GM19193 (cell line): ENCODE data around the gene TTC3.

Experiments used
- POLR2A ChIP-seq: IDR thresholded peaks from 4 replicates; pipeline ENCODE4 v1.6.1; 2011; ENCODE audit not compliant: insufficient read depth, insufficient read length; ENCODE audit errors: extremely low read depth

TTC3 gene

DNA sequence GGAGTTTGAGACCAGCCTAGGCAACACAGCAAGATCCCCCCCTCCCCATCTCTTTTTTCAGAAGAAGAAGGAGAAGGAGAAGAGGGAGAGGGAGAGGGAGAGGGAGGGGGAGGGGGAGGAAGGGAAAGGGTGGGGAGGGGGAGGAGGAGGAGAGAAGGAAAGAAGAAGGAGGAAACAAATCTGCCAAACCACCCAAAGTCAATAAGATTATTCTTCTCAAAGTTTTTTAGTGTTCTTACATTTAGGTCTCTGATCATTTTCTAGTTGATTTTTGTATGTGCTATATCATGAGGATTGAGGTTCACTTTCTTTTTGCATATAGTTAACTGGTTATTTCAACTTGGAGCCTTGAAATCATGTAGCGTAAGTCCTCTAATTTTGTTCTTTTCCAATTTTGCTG is 137.7 kb downstream of the TTC3 start:
- TF ChIP-seq POLR2A: no peak

DNA sequence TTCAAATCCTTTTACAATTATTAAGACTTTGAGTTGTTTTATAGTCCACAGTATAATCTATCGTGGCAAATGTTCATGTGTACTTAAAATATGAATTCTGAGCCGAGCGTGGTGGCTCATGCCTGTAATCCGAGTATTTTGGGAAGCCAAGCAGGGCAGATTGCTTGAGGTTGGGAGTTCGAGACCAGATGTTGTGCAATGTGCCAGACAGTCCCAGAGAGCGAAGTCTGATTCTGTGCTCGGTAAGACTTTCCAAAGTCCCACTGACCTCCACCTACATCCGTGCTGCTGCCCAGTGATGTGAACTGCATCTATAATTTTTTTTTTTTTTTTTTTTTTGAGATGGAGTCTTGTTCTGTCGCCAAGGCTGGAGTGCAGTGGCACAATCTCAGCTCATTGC is 141.9 kb downstream of the TTC3 start:
- TF ChIP-seq POLR2A: no peak

DNA sequence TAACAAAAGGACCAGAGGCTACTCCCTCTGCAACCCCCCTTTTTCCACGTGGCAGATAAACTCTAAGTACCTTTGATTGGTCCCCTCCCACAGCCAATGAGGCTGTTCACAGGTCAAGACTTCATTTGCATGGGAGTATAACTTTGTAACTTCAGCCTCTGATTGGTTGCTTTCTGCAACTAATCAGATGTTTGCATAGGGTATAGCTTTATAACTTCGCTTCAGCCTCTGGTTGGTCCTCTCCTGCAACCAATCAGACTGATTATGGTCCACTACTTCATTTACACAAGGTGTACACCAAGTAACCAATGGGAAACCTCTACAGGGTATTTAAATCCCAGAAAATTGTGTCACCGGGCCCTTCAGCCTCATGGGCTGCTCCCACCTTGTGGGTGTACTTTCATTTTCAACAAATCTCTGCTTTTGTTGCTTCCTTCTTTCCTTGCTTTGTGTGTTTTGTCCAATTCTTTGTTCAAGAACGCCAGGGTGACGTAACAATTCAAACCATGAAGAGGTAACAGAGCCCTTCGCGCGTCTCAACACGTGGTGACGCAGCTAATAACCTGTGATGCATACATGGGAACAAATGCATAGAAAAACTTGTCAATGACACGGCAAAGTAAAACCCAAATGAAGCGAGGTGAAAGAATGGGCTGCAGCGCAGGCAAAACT is 146.8 kb downstream of the TTC3 start:
- no peak for TF ChIP-seq POLR2A

DNA sequence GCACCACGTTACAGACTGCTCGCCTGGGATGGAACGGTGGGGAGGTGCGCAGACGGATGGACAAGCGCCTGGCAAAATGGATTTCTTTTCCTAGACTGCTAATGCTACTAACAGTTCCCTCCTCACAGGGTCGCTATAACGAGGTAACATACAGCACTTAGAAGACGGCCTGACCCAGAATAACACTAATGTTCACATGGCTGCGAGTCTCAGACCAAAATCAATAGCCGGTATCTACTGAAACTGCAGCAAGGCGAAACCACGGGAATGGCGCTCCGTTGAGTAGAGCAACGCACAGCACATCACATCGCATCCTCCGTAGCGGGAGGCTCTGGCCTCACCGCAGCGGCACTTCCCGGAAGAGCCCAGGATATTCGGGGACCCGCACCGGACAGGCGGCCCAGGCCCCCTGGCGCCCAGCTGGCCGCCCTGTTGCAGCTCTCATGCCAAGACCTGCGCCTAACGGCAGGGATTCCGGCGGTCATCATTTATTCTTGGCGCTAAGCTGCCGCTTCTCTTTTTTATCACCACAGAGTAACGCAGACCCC is 147.5 kb downstream of the TTC3 start:
- no peak for TF ChIP-seq POLR2A

DNA sequence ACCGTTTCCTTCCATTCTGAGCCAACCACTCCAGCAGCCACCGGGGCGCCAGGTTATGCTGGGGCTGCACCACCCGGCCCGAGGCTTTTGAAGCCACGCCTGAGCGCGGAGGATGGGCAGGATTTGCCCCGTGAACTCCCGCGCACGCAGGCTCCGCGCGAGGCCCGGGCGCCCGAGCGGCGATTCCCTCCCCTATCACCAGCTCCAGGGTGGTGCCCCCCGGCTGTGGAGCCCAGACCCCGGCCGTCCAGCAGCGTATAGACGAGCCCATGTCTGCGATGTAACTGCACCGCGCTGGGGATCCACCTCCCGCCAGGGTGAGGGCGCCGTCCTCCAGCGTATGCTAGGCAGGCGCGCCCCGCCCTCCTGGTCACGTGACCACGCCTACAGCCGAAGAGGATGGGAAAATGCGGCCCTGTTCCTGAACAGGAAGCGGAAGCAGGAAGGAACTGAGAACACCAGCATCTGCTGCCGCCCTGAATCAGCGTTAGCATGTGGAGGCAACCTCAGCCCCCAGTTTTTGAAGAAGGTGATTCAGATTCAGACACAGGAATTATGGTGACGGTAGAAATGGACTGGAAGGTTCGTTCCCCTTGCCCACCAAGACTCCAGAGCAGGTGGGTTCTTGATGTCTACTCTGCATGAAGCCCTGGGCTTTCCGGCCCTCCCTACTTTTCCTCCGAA is 148.1 kb downstream of the TTC3 start:
- TF ChIP-seq POLR2A: peak; percentile 85

DNA sequence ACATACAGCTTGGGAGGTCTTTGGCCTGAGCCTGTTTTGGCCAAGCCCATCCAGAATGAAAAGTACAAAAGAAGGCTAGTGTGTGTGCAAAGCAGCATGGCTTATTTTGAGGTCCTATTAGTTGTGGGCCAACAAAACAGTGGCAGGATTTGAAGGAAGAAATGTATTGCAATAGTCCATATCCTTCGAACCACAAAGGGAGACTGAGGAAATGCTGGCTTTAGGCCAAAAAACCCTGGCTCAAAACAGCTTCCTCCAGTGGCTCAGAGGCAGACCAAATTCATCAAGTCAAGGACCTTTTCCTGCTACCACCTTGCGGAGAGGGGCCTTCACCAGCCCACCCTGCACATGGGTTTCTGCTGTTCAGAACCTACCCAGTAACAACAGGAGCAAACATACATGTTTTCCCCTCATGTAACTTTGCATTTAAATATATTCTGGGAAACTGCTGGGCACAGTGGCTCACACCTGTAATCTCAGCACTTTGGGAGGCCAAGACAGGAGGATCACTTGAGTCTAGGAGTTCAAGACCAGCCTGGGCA is 150.8 kb downstream of the TTC3 start:
- TF ChIP-seq POLR2A: no peak

DNA sequence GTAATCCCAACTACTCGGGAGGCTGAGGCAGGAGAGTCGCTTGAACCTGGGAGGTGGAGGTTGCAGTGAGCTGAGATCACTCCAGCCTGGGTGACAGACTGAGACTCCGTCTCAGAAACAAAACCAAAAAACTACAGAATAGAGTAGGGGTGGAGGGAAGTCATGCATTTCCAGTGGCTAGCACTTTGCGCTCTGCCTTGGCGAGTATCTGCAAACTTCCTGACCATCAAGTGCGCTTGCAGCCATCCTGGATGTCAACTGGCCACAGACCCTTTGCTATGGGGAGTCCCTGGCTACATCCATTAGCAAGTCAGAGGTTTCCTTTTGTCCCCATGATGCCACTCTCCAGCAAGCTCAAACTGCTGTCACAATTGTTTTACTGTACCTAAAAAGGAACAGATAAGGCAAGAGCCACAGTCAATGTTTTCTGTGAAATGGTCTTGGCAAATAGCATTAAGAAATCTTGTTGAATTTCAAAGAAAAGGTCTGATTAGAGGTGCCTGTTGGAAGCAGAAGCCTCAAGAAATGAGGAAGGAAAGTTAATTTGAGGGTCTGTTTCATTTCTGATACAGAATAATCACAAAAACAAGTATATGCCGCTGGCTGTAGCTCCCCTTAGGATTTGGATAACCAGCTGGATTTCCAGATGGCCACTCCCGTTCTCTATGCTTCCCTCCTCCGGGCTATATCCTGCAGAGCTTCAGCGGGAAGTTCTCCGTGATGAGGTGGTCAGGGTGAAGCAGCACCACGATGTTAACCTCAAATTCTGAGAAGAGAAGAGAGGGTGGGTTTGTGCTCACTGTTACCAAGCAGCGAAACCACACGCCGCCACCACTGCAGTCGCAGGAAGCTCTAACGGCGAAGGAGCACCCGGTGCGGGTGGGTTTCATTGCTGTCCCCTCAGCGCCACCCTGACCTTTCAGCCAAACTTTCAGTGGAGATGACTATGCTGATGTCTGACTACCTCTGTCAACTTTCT is 152.1 kb downstream of the TTC3 start:
- TF ChIP-seq POLR2A: no peak

DNA sequence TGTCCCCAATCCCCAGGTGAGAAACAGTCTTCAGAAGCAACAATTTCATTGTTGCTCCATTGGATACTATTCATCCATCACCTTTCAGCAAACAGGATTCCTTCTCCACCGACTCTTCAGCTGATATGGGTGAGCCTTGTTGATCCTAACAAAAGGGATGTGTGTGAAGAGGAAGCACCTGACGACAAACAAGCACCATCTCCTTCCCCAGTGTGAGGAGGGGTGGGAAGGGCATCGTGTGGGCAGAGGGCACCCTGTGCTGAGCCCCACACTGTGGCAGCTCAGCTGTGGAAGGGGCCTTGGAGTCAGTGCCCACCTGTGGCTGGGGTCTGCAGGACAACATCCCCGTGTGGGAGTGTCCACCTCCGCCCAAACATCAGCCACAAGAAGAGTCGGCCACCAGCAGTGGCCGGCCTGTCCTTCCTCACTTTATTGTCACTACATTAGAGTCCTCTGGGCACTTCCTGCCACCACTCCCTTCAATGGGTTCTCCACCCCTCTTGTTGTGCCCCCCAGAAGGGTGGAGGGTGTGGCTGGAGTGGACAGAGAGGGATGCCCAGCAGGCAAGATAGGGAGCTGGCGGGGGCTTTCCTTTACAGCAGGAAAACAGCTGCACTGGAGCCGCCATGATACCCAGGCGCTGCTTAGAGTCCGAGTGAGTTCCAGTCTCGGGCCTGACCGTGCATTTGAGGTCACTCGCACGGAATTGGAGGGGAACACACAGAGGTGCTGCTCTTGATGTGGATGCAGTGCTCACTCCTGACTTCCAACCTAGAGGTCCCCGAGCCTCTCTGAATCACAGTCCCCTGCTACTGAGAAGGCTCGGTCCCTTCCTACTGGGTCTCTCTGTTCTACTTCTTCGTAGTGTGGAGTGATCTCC is 153.2 kb downstream of the TTC3 start:
- TF ChIP-seq POLR2A: no peak

DNA sequence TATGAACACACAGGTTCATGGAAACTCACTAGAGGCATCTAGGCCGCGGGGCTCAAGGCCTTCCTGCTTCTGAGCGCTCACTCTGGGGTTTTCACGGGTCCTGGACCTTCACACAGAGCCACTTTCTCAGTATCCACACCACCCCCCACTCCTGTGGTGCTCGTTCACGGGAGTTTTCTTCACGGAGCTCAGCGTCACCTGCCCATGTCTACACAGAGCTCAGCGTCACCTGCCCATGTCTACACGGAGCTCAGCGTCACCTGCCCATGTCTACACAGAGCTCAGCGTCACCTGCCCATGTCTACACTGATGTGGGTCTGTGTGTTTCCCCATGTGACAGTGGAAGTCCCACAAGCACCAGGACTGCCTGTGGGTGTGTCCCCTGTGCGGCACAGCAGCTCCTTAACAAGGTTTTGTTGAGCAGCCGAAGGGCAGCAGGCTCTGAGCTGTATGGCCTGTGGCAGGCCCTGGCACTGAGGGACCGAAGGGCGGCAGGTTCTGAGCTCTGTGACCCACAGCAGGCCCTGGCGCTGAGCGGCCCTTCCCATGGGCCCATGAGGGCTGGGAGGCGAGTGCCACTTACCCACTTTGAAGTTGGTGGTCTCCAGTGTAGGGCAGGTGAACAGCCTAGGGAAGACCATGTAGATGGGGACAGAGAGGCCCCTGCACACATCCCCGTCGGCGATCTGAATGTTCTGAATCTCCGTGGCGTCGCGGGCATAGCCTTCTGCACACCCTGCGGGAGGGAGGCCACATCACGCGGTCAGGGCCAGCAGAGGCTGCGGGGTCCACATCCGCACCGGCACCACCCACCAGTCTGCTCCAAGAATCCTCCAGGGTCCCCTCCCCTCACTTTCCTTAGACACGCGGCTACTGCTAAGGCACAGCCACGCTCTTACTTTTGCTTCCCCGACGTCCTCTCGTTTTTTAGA is 154.3 kb downstream of the TTC3 start:
- no peak for TF ChIP-seq POLR2A

DNA sequence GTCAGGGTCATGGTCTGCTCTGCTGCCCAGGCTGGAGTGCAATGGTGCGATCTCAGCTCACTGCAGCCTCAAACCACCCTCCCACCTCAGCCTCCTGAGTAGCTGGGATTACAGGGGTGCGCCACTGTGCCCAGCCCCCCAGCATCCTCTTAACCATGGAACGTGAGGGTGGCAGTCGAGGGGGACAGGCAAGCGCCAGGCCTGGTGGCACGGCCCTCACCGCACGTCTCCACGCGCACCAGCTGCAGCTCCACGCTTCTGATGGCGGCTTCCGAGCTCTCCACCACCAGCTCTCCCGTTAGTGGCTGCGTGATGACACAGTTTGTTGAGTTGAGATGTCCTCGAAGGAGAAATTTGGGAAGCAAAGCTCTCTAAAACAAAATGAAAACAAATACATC is 154.9 kb downstream of the TTC3 start:
- no peak for TF ChIP-seq POLR2A

DNA sequence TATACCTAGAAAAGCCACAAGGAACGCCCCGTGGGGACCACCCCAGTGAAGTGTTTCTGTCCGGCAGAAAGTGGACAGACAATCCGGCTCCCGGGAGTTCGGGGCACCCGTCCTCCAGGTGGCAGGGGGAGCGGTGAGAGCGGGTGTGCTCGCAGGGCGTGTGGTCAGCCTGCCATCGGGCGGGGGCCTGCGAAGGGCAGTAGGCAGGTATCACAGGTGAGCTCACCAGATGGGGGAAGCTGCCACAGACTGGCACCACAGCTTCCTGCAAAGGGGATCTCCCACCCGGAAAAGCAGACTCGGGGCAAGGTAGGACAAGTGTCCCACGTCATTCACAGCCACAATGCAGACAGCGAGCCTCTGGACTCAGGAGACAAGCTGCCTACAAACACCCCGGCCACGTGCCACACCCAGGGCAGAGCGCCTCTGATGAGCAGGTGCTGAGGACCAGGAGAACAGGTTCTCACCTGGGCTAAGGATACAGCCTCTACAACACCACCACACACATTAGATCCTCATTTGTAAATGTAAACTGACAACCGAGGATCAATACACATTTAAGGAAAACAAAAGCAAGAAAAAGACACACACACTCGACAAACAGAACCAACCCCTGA is 157.7 kb downstream of the TTC3 start:
- no peak for TF ChIP-seq POLR2A

DNA sequence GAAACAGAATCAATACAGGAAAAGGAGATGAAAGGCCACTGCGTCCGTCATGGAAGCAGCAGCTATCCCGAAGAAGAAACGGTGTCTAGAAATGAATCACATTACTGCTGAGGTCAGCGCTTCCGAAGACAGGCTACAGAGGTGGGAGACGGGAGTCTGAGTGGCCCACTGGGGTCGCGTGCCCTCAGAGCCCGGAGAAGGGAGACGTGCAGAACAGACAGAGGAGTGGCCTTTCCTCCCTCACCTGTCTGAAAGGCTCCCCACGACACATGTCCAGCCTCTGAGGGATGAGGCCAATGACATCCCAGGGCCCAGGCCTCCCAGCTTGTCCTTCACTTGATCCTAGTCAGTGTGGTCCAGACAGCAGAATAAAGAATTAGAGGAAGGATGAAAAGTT is 158.2 kb downstream of the TTC3 start:
- TF ChIP-seq POLR2A: no peak
